ENCODE results near the gene MPLKIP.
"Not testable (repeated sequence)": the region's sequence is repeated elsewhere in the genome, so short reads cannot be mapped to it uniquely, and the experiment has no call there.

DNA sequence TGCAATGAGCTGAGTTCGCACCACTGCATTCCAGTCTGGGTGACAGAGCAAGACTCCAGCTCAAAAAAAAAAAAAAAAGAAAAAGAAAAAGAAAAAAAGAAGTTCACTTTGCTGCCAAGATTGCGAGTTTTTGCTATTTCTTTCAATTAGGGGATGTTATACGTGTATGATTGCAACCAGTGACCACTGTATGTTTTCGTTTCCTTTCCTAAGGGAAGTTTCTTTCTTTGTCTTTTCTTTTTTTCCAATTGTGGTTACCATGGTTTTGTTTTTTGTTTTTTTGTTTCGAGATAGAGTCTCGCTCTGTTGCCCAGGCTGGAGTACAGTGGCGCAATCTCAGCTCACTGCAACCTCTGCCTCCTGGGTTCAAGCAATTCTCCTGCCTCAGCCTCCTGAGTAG lies 16.2 kb downstream of the MPLKIP start:
- not testable (repeated sequence) for TF ChIP-seq CTCF (conservative IDR thresholded peaks at IDR 0.05 in 1 of 2, IDR thresholded peaks at IDR 0.05 in 1 of 2; ENCODE audit: low read depth in 1 of 2, low read length in 2 of 2); EZH2 (IDR thresholded peaks at IDR 0.05; ENCODE audit: low read length, missing control alignments)

All from fibroblast of lung (primary cell).